Medulla oblongata (tissue), 1 donor: Measurements from ENCODE around the gene SEC22B.
A peak's percentile ranks its signal among the peaks of the same experiment; 100 is the strongest.
"Not testable (repeated sequence)": the region's sequence is repeated elsewhere in the genome, so short reads cannot be mapped to it uniquely, and the experiment has no call there.

Experiments used
- DNase-seq: peaks from one replicate; pipeline ENCODE4 v3.0.0-alpha.2; 2015; ENCODE audit errors: extremely low spot score

The SEC22B gene

GRCh38 chr1:120145806-120146205 lies 30.5 kb downstream of the SEC22B start:
- DNase-seq, result peak; percentile 15

- DNase-seq, result not testable (repeated sequence)
These were observed 31.7 kb downstream of the SEC22B start for GRCh38 chr1:120144626-120145025.

- not testable (repeated sequence) for DNase-seq
These were observed 32.2 kb downstream of the SEC22B start for GRCh38 chr1:120144169-120144568.

GRCh38 chr1:120143334-120143733 lies 33.0 kb downstream of the SEC22B start:
- not testable (repeated sequence) for DNase-seq

GRCh38 chr1:120142512-120143263 lies 33.6 kb downstream of the SEC22B start:
- peak; percentile 51 for DNase-seq

GRCh38 chr1:120141865-120142264 lies 34.5 kb downstream of the SEC22B start:
- not testable (repeated sequence) for DNase-seq

- not testable (repeated sequence) for DNase-seq
These were observed 35.6 kb downstream of the SEC22B start for GRCh38 chr1:120140656-120141265.

GRCh38 chr1:120136086-120136485 lies 40.2 kb downstream of the SEC22B start:
- DNase-seq, result not testable (repeated sequence)

- not testable (repeated sequence) for DNase-seq
These were observed 42.4 kb downstream of the SEC22B start for GRCh38 chr1:120133928-120134325.

- DNase-seq, result no peak
These were observed 42.9 kb downstream of the SEC22B start for GRCh38 chr1:120133228-120133927.

- not testable (repeated sequence) for DNase-seq
These were observed 43.9 kb downstream of the SEC22B start for GRCh38 chr1:120132406-120132763.

- DNase-seq, result peak; percentile 59
These were observed 44.5 kb downstream of the SEC22B start for GRCh38 chr1:120131611-120132405.

- not testable (repeated sequence) for DNase-seq
These were observed 48.4 kb downstream of the SEC22B start for GRCh38 chr1:120127921-120128320.

- not testable (repeated sequence) for DNase-seq
These were observed 50.1 kb downstream of the SEC22B start for GRCh38 chr1:120126216-120126615.

- not testable (repeated sequence) for DNase-seq
These were observed 51.7 kb downstream of the SEC22B start for GRCh38 chr1:120124628-120125027.

GRCh38 chr1:120123813-120124510 lies 52.4 kb downstream of the SEC22B start:
- DNase-seq, result peak; percentile 21

- DNase-seq, result not testable (repeated sequence)
These were observed 53.9 kb downstream of the SEC22B start for GRCh38 chr1:120122262-120122893.

- DNase-seq, result not testable (repeated sequence)
These were observed 54.5 kb downstream of the SEC22B start for GRCh38 chr1:120121830-120122229.

- not testable (repeated sequence) for DNase-seq
These were observed 55.8 kb downstream of the SEC22B start for GRCh38 chr1:120120525-120120924.

- DNase-seq, result peak; percentile 14
These were observed 58.7 kb downstream of the SEC22B start for GRCh38 chr1:120117371-120118177.
